ENCODE data around the gene CBLB.
"Not testable (repeated sequence)": the region's sequence is repeated elsewhere in the genome, so short reads cannot be mapped to it uniquely, and the experiment has no call there.

The CBLB gene

DNA sequence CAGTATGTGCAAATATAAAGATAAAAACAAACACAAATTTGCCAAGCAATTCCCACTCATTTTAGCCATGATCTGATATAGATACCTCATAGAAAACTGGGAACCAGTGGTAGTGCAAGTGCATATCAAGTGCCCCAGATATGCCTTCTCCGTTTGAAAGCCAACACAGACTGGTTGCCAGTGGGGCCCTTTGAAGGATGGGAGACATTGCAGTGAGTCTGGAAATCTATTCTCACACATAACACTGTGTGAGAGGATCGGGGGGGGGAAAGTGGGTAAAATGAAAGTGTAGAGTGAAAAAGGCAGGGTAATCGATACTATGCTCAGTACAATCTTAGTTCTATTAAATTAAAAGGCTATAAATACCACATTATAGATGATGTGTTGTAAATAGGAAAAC is 83.0 kb downstream of the CBLB start:
- DNase-seq (ENCODE audit: low read depth), result no peak

DNA sequence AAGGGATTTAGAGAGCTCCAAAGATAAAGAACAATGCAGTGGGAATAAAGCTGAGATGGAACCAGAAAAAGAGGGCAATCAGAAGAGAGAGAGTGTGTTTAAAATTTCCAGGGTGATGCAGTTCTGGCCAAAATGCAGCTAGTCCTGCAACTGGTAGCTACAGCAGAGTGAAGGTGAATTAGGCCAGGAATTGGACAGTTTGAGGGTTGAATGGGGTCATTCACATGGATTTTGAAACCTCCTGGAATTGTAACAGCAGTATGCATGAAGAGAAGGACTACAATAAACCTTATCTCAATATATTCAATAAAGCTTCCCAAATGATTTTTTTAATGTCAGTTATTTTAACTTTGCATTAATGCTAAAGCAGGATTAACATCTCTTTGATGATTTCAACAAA is 85.2 kb downstream of the CBLB start:
- no peak for DNase-seq (ENCODE audit: low read depth)

GRCh38 chr3:105781871-105782270 is 86.9 kb downstream of the CBLB start:
- DNase-seq (ENCODE audit: low read depth), result no peak

DNA sequence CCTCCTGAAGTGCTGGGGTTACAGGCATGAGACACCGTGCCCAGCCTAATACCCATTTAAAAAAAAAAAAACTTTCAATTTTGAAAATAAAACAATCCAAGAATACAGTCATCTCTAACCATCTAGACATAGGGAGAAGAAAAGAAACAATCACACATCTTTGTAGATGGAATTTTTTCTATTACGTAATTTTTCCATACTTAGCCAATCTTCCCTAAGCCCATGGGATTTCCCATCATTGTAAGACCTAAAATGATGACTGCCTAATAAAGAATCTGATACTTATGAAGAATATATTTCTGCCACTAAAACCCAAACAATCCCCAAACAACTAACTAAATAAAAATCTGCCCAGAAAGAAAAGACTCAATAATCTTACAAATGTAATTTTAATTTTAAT is 88.7 kb downstream of the CBLB start:
- no peak for DNase-seq (ENCODE audit: low read depth)

DNA sequence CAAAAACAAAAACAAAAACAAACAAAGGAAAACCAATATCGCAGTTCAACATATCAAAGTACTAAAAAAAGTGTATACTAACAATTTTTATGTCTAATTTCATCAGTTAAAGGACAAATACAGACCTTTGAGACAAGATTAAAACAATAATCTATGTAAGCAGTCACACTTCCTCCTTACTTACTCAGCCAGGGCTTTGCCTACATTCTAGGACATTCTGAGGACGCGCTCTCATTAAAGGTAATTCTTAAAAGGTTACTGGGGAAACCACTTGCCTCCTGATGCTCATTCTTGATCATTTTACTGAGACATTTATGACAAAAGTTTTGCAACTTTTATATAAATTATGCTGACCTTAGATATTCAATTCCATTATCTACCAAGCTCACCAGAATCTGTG is 93.4 kb downstream of the CBLB start:
- DNase-seq (ENCODE audit: low read depth), result no peak

DNA sequence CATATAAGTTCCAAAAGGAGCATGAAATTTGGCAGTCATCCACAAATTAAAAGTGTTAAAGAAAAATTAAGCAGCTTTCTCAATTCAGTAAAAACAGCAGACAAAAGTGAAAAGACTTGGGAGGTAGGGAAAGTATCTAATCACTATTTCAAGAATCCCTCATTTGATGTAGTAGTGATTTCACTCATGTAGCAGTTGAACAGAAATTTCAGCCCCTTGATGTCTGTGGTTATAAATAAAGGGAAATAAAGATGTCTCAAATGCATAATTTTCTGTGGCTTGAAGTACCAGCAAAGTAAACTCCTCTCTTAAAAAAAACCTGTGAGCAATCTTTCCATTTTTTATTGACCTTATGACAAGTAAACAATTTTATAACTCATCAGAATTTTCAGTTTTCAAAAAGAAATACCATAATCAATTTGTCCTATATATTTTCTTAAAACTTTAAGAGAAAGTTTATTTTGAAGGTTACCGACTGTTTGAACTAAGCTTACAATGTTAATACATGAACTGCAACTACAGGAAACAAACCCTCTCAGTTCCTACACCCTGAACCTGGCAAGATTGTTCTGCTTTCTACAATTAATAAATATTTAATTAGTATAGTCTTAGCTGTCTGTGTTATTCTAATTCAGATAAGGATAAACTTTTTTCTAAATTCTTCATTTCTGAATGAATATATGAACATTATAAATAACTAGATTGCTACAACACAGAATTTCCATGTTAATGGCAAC is 94.2 kb downstream of the CBLB start:
- no peak for DNase-seq (ENCODE audit: low read depth)

- DNase-seq (ENCODE audit: low read depth), result no peak
These were observed 95.5 kb downstream of the CBLB start for GRCh38 chr3:105773291-105773690.

- no peak for DNase-seq (ENCODE audit: low read depth)
These were observed 96.2 kb downstream of the CBLB start for GRCh38 chr3:105772635-105773034.

- DNase-seq (ENCODE audit: low read depth), result no peak
These were observed 97.4 kb downstream of the CBLB start for GRCh38 chr3:105771392-105771791.

DNA sequence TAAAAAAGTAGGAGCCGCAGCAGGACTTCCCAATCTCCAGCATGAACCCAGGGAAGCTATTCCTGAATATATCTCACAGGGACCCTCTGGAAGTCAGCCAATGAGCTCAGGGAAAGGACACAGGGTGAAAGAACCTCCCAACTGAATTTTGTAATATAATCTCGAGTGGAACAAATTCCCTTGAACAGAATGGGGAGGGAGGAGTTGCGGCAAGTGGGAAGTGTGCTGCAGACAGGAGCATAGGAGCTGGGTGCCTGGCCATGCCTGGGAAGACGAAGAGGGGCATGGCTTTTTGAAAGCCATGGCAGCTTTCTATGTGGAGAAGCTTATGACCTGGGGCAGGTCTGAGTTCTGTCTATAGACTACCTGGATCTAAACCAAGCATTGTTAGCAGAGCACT is 98.4 kb downstream of the CBLB start:
- DNase-seq (ENCODE audit: low read depth), result no peak

- DNase-seq (ENCODE audit: low read depth), result no peak
These were observed 101.0 kb downstream of the CBLB start for GRCh38 chr3:105767776-105768175.

- no peak for DNase-seq (ENCODE audit: low read depth)
These were observed 101.6 kb downstream of the CBLB start for GRCh38 chr3:105767216-105767615.

GRCh38 chr3:105765308-105765639 is 103.5 kb downstream of the CBLB start:
- no peak for DNase-seq (ENCODE audit: low read depth)

DNA sequence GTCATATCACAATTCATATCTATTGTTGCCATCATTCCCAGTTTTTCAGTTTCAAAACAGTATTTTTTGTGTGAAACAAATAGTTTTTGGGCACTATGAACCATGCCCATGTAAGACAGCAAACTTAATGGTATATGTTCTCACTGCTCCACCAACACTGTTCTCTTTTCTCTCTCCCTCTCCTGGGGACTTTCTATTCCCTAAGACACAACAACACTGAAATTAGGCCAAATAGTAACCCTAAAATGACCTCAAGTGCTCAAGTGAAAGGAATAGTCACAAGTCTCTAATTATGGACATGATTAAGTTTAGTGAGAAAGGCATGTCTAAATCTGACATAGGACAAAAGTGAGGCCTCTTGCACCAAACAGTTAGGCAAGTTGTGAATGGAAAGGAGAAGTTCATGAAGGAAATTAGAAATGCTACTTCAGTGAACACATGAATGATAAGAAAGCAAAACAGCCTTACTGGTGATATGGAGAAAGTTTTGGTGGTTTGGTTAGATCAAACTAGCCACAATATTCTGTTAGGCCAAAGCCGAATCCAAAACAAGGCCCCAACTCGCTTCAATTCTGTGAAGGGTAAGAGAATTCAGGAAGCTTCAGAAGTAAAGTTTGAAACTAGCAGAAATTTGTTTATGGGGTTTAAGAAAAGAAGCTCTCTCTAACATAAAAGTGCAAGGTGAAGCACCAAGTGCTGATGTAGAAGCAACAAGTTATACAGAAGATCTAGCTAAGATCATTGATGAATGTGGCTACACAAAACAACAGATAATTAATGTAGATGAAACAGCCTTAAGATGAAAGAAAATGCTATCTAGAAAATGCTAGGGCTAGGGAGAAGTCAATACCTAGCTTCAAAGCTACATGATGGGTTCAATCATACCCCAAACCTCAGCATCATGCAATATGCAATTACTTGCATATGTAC is 104.2 kb downstream of the CBLB start:
- no peak for DNase-seq (ENCODE audit: low read depth)

GRCh38 chr3:105763659-105764036 is 105.2 kb downstream of the CBLB start:
- no peak for DNase-seq (ENCODE audit: low read depth)

DNA sequence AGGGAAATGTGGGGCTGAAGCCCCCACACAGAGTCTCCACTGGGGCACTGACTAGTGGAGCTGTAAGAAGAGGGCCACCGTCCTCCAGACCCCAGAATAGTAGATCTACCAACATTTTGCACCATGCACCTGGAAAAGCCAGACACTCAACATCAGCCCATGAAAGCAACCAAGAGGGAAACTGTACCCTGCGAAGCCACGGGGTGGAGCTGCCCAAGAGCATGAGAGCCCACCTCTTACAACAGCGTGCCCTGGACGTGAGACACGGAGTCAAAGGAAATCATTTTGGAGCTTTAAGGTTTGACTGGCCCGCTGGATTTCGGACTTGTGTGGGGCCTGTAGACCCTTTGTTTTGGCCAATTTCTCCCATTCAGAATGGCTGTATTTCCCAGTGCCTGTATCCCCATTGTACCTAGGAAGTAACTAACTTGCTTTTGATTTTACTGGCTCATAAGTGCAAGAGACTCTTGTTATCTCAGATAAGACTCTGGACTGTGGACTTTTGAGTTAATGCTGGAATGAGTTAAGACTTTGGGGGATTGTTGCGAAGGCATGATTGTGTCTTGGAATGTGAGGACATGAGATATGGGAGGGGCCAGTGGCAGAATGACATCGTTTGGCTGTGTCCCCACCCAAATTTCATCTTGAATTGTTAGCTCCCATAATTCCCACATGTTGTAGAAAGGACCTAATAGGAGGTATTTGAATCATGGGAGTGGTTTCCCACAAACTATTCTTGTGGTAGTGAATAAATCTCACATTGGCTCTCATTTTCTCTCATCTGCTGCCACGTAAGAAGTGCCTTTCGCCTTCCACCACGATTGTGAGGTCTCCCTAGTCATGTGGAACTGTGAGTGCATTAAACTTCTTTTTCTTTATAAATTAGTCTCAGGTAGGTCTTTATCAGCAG is 105.8 kb downstream of the CBLB start:
- DNase-seq (ENCODE audit: low read depth), result no peak

DNA sequence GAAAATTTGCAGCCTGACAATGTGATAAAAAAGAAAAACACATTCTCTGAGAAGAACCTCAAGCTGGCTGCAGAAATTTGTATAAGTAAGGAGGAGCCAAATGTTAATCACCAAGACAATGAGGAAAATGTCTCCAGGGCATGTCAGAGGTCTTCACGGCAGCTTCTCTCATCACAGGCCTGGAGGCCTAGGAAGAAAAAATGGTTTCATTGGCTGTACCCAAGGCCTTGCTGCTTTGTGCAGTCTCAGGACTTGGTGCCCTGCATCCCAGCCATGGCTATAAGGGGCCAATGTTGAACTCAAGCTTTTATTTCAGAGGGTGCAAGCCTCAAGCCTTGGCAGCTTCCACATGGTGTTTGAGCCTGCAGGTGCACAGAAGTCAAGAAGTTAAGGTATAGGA is 106.6 kb downstream of the CBLB start:
- not testable (repeated sequence) for DNase-seq (ENCODE audit: low read depth)

- no peak for DNase-seq (ENCODE audit: low read depth)
These were observed 109.3 kb downstream of the CBLB start for GRCh38 chr3:105759442-105760078.

DNA sequence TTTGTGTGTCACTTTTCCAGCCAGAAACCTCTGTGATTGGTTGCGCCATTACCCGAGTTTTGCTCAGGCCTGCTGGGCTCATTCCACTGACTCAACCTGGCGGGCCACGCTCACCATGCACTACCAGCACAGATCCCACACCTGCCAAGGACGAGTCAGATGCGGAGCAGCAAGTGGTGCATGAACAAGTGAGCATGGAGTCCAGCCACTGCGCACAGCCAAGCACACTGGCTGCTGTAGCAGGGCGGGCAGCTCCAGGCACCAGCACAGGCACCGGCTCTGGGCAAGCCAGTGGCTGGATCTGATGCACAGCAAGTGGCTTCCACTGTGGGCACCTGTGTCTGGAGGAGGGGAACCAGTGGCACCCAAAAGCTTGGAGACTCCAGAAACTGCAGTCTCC is 110.4 kb downstream of the CBLB start:
- no peak for DNase-seq (ENCODE audit: low read depth)

DNA sequence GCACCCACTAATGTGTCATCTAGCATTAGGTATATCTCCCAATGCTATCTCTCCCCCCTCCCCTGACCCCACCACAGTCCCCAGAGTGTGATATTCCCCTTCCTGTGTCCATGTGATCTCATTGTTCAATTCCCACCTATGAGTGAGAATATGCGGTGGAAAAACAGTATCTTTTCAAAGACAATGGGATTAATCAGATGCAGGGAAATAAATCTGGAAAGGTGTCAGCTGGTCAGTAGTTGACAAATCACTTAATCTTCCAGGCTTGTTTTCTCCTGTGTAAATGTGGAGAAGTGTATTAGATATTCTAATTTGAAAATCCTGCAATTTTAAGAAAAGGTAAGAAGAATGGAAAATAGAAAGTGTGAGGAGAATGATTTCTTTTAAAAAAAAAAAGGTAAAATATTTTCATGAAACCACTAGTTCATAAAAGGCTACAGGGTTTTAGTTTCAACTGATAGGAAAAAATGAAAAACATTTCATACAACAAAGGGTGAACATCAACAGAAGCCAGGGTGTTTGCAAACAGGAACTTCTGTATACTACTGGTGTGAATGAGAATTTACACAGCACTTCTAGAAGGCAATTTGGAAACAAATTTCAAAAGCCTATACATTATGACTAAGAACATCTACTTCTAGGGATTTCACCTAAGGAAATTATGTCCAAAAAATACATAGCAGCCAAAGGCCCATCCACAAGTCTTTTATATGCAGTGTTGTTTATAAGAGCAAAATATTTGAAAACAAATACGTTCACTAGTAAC is 113.5 kb downstream of the CBLB start:
- no peak for DNase-seq (ENCODE audit: low read depth)

- DNase-seq (ENCODE audit: low read depth), result no peak
These were observed 115.9 kb downstream of the CBLB start for GRCh38 chr3:105752791-105753415.
